Fibroblast of upper back skin (primary cell): ENCODE data around the gene CHTF18.
"Not testable (repeated sequence)": the region's sequence is repeated elsewhere in the genome, so short reads cannot be mapped to it uniquely, and the experiment has no call there.

ENCODE experiments used
- DNase-seq: peaks from one replicate; pipeline ENCODE4 v3.0.0-alpha.2; 2013

The CHTF18 gene

GRCh38 chr16:813916-814412 lies 25.5 kb downstream of the CHTF18 start:
- no peak for DNase-seq

GRCh38 chr16:814974-815373 lies 26.6 kb downstream of the CHTF18 start:
- DNase-seq = peak; percentile 83

GRCh38 chr16:815861-816260 lies 27.4 kb downstream of the CHTF18 start:
- DNase-seq = no peak

GRCh38 chr16:817001-817906 lies 28.8 kb downstream of the CHTF18 start:
- no peak for DNase-seq

- no peak for DNase-seq
Observed at GRCh38 chr16:818132-818531, 29.7 kb downstream of the CHTF18 start.

GRCh38 chr16:818592-818991 lies 30.2 kb downstream of the CHTF18 start:
- DNase-seq = no peak

GRCh38 chr16:819336-820043 lies 31.1 kb downstream of the CHTF18 start:
- DNase-seq = no peak

- DNase-seq = not testable (repeated sequence)
Observed at GRCh38 chr16:820044-820408, 31.6 kb downstream of the CHTF18 start.

GRCh38 chr16:820748-821147 lies 32.3 kb downstream of the CHTF18 start:
- no peak for DNase-seq

GRCh38 chr16:821751-822150 lies 33.3 kb downstream of the CHTF18 start:
- DNase-seq = no peak

- DNase-seq = no peak
Observed at GRCh38 chr16:822174-822908, 33.9 kb downstream of the CHTF18 start.

- no peak for DNase-seq
Observed at GRCh38 chr16:822909-823297, 34.5 kb downstream of the CHTF18 start.

GRCh38 chr16:824194-824593 lies 35.8 kb downstream of the CHTF18 start:
- no peak for DNase-seq

GRCh38 chr16:824601-825000 lies 36.2 kb downstream of the CHTF18 start:
- DNase-seq = no peak

- DNase-seq = no peak
Observed at GRCh38 chr16:825341-826061, 37.1 kb downstream of the CHTF18 start.

- DNase-seq = no peak
Observed at GRCh38 chr16:827513-827912, 39.1 kb downstream of the CHTF18 start.

- DNase-seq = no peak
Observed at GRCh38 chr16:828891-829290, 40.5 kb downstream of the CHTF18 start.

- DNase-seq = no peak
Observed at GRCh38 chr16:830107-830870, 41.9 kb downstream of the CHTF18 start.

GRCh38 chr16:830871-831570 lies 42.6 kb downstream of the CHTF18 start:
- no peak for DNase-seq

GRCh38 chr16:831571-832413 lies 43.4 kb downstream of the CHTF18 start:
- no peak for DNase-seq
